H9 (cell line): ENCODE results near the gene GSE1. TPM values are rescaled to one million over a fixed set of nuclear protein-coding genes. Genes with fewer than 3 reads are reported as not detected.

Source experiments
- DNase-seq: peaks from one replicate; pipeline ENCODE4 v3.0.0-alpha.2; 2017
- H2AFZ ChIP-seq: one replicate; pipeline ENCODE4 v1.6.1; 2013; ENCODE audit warnings: mild to moderate bottlenecking, low read length, control low read depth, moderate library complexity
- H2AK5ac ChIP-seq: 2 replicates; pipeline ENCODE4 v1.6.1; 2013; ENCODE audit warnings: low read length, control low read depth, mixed read lengths; ENCODE audit not compliant: insufficient read length
- H2BK120ac ChIP-seq: one replicate; pipeline ENCODE4 v1.6.1; 2013; ENCODE audit warnings: low read depth, mild to moderate bottlenecking, low read length, control low read depth, inconsistent platforms; ENCODE audit not compliant: poor library complexity, severe bottlenecking
- H2BK12ac ChIP-seq: 2 replicates; pipeline ENCODE4 v1.6.1; 2013; ENCODE audit warnings: low read length, control low read depth, mixed read lengths, low read depth; ENCODE audit not compliant: insufficient read length
- H2BK15ac ChIP-seq: 2 replicates; pipeline ENCODE4 v1.6.1; 2013; ENCODE audit warnings: low read depth, low read length, control low read depth
- H2BK20ac ChIP-seq: one replicate; pipeline ENCODE4 v1.6.1; 2013; ENCODE audit warnings: low read depth, mild to moderate bottlenecking, low read length, control low read depth, inconsistent platforms; ENCODE audit not compliant: poor library complexity, severe bottlenecking
- H2BK5ac ChIP-seq: 2 replicates; pipeline ENCODE4 v1.6.1; 2013; ENCODE audit warnings: low read length, control low read depth, mixed read lengths; ENCODE audit not compliant: insufficient read length
- H3K14ac ChIP-seq: 2 replicates; pipeline ENCODE4 v1.6.1; 2013; ENCODE audit warnings: low read length, control low read depth; ENCODE audit not compliant: insufficient read depth
- H3K18ac ChIP-seq: 2 replicates; pipeline ENCODE4 v1.6.1; 2013; ENCODE audit warnings: low read depth, mild to moderate bottlenecking, mixed read lengths, low read length, control low read depth; ENCODE audit not compliant: insufficient read length
- H3K23ac ChIP-seq: 2 replicates; pipeline ENCODE4 v1.6.1; 2013; ENCODE audit warnings: low read length, control low read depth, mixed read lengths, low read depth; ENCODE audit not compliant: insufficient read length
- H3K23me2 ChIP-seq: 2 replicates; pipeline ENCODE4 v1.6.1; 2013; ENCODE audit warnings: low read depth, mild to moderate bottlenecking, mixed read lengths, low read length, control low read depth; ENCODE audit not compliant: insufficient read length, poor library complexity, severe bottlenecking
- H3K27ac ChIP-seq: 2 replicates; pipeline ENCODE4 v1.5.1; 2013; ENCODE audit warnings: low read length, control low read depth, mixed read lengths, low read depth; ENCODE audit not compliant: insufficient read length
- H3K27me3 ChIP-seq: 2 replicates; pipeline ENCODE4 v1.6.1; 2013; ENCODE audit warnings: low read length, control low read depth, inconsistent platforms; ENCODE audit not compliant: insufficient read depth
- H3K4ac ChIP-seq: 2 replicates; pipeline ENCODE4 v1.6.1; 2013; ENCODE audit warnings: low read depth, mild to moderate bottlenecking, control low read depth, inconsistent platforms, low read length, moderate library complexity
- H3K4me1 ChIP-seq: 2 replicates; pipeline ENCODE4 v1.6.1; 2013; ENCODE audit warnings: low read length, control low read depth, inconsistent platforms; ENCODE audit not compliant: insufficient read depth
- H3K4me2 ChIP-seq: 2 replicates; pipeline ENCODE4 v1.6.1; 2013; ENCODE audit warnings: low read length, control low read depth, mixed read lengths; ENCODE audit not compliant: insufficient read length, insufficient read depth
- H3K56ac ChIP-seq: 2 replicates; pipeline ENCODE4 v1.6.1; 2013; ENCODE audit warnings: low read depth, mild to moderate bottlenecking, mixed read lengths, low read length, control low read depth; ENCODE audit not compliant: insufficient read length
- H3K79me1 ChIP-seq: 2 replicates; pipeline ENCODE4 v1.6.1; 2013; ENCODE audit warnings: low read depth, mild to moderate bottlenecking, moderate library complexity, low read length, control low read depth, inconsistent platforms; ENCODE audit not compliant: insufficient read depth, poor library complexity, severe bottlenecking
- H3K79me2 ChIP-seq: 2 replicates; pipeline ENCODE4 v1.6.1; 2013; ENCODE audit warnings: low read length, control low read depth, inconsistent platforms; ENCODE audit not compliant: insufficient read depth
- H3K9ac ChIP-seq: 2 replicates; pipeline ENCODE4 v1.6.1; 2013; ENCODE audit warnings: low read length, control low read depth, mixed read lengths; ENCODE audit not compliant: insufficient read length; ENCODE audit errors: extremely low read depth
- H3K9me3 ChIP-seq: one replicate; pipeline ENCODE4 v1.6.1; 2013; ENCODE audit warnings: low read depth, low read length, inconsistent platforms; ENCODE audit not compliant: control insufficient read depth
- H3T11ph ChIP-seq: one replicate; pipeline ENCODE4 v1.6.1; 2013; ENCODE audit warnings: mild to moderate bottlenecking, low read length, control low read depth, inconsistent platforms
- H4K20me1 ChIP-seq: one replicate; pipeline ENCODE4 v1.6.1; 2013; ENCODE audit not compliant: control insufficient read depth, insufficient read length, insufficient read depth
- H4K5ac ChIP-seq: 2 replicates; pipeline ENCODE4 v1.6.1; 2013; ENCODE audit warnings: low read depth, mild to moderate bottlenecking, mixed read lengths, low read length, control low read depth; ENCODE audit not compliant: insufficient read length
- H4K8ac ChIP-seq: replicated peaks from 2 replicates; pipeline ENCODE4 v1.6.1; 2013; ENCODE audit warnings: low read length, control low read depth, mixed read lengths, low read depth; ENCODE audit not compliant: insufficient read length
- H4K91ac ChIP-seq: 2 replicates; pipeline ENCODE4 v1.6.1; 2013; ENCODE audit warnings: low read depth, mild to moderate bottlenecking, moderate library complexity, mixed read lengths, low read length, control low read depth; ENCODE audit not compliant: insufficient read length
- H3K27ac Mint-ChIP-seq, 3 experiments: 2 replicates in 2 of 3; 3 replicates in 1 of 3; pipeline ENCODE4 v1.8.0; 2020 to 2021; ENCODE audit warnings: mixed read lengths in 3 of 3, mild to moderate bottlenecking in 1 of 3, moderate library complexity in 1 of 3
- H3K27me3 Mint-ChIP-seq: 2 replicates; pipeline ENCODE4 v1.8.0; 2021; ENCODE audit warnings: low read depth, mild to moderate bottlenecking, moderate library complexity, mixed read lengths
- H3K36me3 Mint-ChIP-seq, 3 experiments: 2 replicates in 2 of 3; 3 replicates in 1 of 3; pipeline ENCODE4 v1.8.0; 2020 to 2021; ENCODE audit warnings: low read depth in 3 of 3, mixed read lengths in 3 of 3; ENCODE audit not compliant: insufficient read depth in 1 of 3
- H3K4me1 Mint-ChIP-seq, 2 experiments: 2 replicates each; pipeline ENCODE4 v1.8.0; 2020; ENCODE audit warnings: mixed read lengths in 2 of 2
- H3K4me3 Mint-ChIP-seq, 2 experiments: 2 replicates in 1 of 2; 3 replicates in 1 of 2; pipeline ENCODE4 v1.8.0; 2020 to 2021; ENCODE audit warnings: mild to moderate bottlenecking in 2 of 2, mixed read lengths in 2 of 2, moderate library complexity in 1 of 2
- H3K9me3 Mint-ChIP-seq, 2 experiments: 2 replicates in 1 of 2; 3 replicates in 1 of 2; pipeline ENCODE4 v1.8.0; 2020; ENCODE audit warnings: mild to moderate bottlenecking in 2 of 2, mixed read lengths in 2 of 2, moderate library complexity in 1 of 2
- WGBS: extraction: QIAGEN DNeasy Blood & Tissue Kit; methylation state at CpG from one replicate; pipeline ENCODE4 v1.1.7; 2013; ENCODE audit warnings: missing lambda C conversion rate, low lambda C conversion rate, mixed read lengths; ENCODE audit not compliant: insufficient read length; ENCODE audit errors: extremely low coverage; 5-methylcytosine and 5-hydroxymethylcytosine counted together
- total RNA-seq: library from RNA; stranded (reverse); gene quantifications from 2 replicates; pipeline ENCODE4 v1.2.1, GENCODE V29; 2021
- TF ChIP-seq, protein P1 (sequence below): fragments of 200-600 bp; sonication (generic); conservative IDR thresholded peaks from 3 replicates; pipeline ENCODE4 v1.8.0; 2021; ENCODE audit warnings: antibody characterized with exemption, mild to moderate bottlenecking

GSE1 gene
- total RNA-seq, 1 experiment from 2014 or later: 125 TPM

DNA sequence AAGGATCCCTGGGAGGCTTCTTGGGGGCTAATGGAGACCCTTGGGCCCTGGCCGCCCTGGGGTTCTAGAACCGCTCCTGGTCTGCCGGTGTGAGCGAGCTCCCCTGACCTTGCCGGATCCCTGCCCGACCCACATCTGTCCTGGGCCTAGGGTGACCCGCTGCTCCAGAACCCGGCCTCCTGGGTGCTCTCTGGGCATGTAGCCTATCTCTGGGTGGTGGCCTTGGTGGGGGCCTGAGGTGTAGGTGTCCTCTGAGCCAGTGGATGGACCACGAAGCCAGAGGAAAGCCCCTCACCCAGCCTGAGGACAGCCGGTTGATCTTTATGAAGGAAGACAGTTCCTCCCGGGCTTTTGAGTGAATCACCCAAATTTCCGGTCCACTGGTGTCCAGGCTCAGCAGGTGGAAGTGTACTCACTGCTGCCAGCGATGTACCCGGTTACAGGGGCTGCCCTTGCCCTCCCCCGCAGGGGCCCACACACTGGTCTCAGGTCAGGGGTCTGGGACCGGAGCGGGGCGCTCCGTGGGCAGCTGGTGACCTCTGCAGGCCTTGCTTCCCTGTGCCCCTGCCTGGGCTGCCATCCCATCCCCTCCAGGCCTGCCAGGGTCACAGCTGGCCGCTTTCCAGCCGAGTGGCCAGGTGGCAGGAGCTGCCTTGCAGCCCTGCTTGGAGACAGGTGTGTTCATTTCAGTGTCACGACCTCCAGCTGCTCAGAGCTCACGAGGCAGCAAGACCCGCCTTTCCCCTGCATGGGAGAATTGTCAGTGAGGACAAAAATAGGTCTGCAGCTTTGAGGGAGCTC, 10.5 kb upstream of the GSE1 start:
- DNase-seq: no peak
- TF ChIP-seq, protein P1, sequence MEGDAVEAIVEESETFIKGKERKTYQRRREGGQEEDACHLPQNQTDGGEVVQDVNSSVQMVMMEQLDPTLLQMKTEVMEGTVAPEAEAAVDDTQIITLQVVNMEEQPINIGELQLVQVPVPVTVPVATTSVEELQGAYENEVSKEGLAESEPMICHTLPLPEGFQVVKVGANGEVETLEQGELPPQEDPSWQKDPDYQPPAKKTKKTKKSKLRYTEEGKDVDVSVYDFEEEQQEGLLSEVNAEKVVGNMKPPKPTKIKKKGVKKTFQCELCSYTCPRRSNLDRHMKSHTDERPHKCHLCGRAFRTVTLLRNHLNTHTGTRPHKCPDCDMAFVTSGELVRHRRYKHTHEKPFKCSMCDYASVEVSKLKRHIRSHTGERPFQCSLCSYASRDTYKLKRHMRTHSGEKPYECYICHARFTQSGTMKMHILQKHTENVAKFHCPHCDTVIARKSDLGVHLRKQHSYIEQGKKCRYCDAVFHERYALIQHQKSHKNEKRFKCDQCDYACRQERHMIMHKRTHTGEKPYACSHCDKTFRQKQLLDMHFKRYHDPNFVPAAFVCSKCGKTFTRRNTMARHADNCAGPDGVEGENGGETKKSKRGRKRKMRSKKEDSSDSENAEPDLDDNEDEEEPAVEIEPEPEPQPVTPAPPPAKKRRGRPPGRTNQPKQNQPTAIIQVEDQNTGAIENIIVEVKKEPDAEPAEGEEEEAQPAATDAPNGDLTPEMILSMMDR: no peak
- no CpG with 5 or more reads among the region's 24 CpGs for WGBS
- Histone ChIP-seq H3K27me3 (no peaks in the 10 kb centered on the region), H4K8ac (no peak overlapping the region), H3K14ac (peak overlapping the region; percentile 64), H2BK20ac (no peak overlapping the region), H2BK15ac (no peak overlapping the region), H3K27ac (no peak overlapping the region), H3K4me1 (peaks cover 19% of the 10 kb centered on the region; the same call in 1 of the 2 replicates), H3K79me1 (no peaks in the 10 kb centered on the region), H3K18ac (no peak overlapping the region), H4K91ac (no peak overlapping the region), H4K20me1 (no peaks in the 10 kb centered on the region), H3T11ph (no peak overlapping the region), H2AFZ (no peak overlapping the region), H3K23ac (no peak overlapping the region), H2BK12ac (no peak overlapping the region), H3K9me3 (no peaks in the 10 kb centered on the region), H2AK5ac (no peak overlapping the region), H3K4me2 (no peak overlapping the region), H3K4ac (no peak overlapping the region), H3K9ac (no peak overlapping the region), H4K5ac (no peak overlapping the region), H3K56ac (no peak overlapping the region), H2BK120ac (no peak overlapping the region), H3K79me2 (0 out of 2 replicates have a peak, but pooled peaks cover 3% of the 10 kb centered on the region), H2BK5ac (no peak overlapping the region), H3K23me2 (peaks cover 6% of the 10 kb centered on the region)
- no peaks in the 10 kb centered on the region; a peak in 1 of 5 replicates for H3K9me3 Mint-ChIP-seq
- no peaks in the 10 kb centered on the region for H3K27me3 Mint-ChIP-seq
- peaks cover 70 to 72% of the 10 kb centered on the region in 2 experiments for H3K4me1 Mint-ChIP-seq
- H3K27ac Mint-ChIP-seq: peak overlapping the region in 2 of 3 experiments; percentile 52 to 93; a peak in 4 of 7 replicates
- H3K36me3 Mint-ChIP-seq: peaks cover 0 to 3% (median 0%) of the 10 kb centered on the region in 3 experiments; a peak in 1 of 7 replicates
- H3K4me3 Mint-ChIP-seq: no peak overlapping the region; a peak in 1 of 5 replicates
